GM13976 (cell line): ENCODE results near the gene ZDHHC1.
"Not testable (repeated sequence)": the region's sequence is repeated elsewhere in the genome, so short reads cannot be mapped to it uniquely, and the experiment has no call there.

Source experiments
- DNase-seq: peaks from one replicate; pipeline ENCODE4 v3.0.0; 2012; ENCODE audit warnings: low spot score
- CTCF ChIP-seq: IDR thresholded peaks from 2 replicates; pipeline ENCODE4 v1.5.1; 2012; ENCODE audit warnings: borderline replicate concordance, mild to moderate bottlenecking; ENCODE audit not compliant: insufficient read depth; ENCODE audit errors: extremely low read depth, missing control alignments, control extremely low read depth
- in situ Hi-C: fragments of 300-500 bp; cut with MboI; formaldehyde crosslinking; loops from one replicate; pipeline ENCODE4 v1.12.0; 2022; ENCODE audit warnings: low sequenced_read_pairs, mixed read lengths, inconsistent platforms; ENCODE audit not compliant: unreplicated experiment

ZDHHC1 gene

DNA sequence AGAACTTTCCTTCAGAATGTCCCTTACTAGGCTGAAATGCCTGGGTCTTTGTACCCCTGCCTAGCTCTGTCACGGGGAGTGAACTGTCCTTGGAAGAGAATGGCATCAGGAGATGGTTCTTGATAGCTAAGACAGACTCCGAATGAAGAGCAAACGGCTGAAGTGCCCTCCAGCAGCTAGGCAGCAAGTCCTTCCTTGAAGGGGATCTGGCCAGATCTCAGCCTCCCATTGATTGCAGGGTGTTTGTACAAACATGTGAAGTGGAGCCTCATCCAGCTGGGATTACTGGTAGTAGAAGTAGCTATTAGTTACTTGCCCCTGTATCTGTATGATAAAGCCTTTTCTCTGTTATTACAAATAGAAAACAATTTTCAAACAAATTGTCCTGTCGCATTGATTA, 58.7 kb downstream of the ZDHHC1 start:
- no peak for DNase-seq
- TF ChIP-seq CTCF = no peak
- in situ Hi-C loops = no loop called here

- no peak for TF ChIP-seq CTCF
- no peak for DNase-seq
- in situ Hi-C loops = no loop called here
These were observed 59.9 kb downstream of the ZDHHC1 start for GRCh38 chr16:67356396-67356795.

DNA sequence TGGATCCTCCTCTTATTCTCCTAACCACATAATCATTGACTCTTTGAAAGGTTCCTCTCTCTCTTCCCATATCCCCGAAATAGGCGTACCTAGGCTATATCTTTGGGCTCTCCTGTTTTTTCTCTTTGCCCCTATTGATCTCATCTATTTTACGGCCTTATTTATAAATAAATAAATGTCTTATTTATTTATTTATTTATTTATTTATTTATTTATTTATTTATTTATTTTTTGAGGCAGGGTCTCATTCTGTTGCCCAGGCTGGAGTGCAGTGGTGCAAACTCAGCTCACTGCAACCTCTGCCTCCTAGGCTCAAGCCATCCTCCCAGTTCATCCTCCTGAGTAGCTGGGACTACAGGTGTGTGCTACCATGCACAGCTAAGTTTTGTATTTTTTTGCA, 63.8 kb downstream of the ZDHHC1 start:
- in situ Hi-C loops, DNase-seq: not testable (repeated sequence)

DNA sequence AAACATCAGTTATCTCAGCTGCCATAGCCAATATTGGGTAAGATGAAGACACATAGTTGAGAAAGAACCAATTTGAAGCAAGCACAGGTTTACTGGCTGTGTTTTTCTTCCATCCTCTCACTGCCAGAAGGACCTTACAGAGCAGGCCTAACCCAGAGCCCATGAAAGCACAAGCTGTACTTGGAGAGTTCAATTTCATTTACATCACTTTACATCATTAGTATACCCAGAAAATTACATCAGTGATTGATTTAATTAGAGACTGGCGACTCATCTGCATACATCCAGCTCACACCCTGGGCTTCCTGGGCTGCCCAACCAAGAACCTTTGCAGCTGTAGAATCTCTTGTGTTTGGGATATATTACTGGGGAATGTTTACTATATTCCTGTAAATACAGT, 66.0 kb downstream of the ZDHHC1 start:
- TF ChIP-seq CTCF = no peak
- in situ Hi-C loops = no loop called here
- no peak for DNase-seq

- in situ Hi-C loops = no loop called here
- no peak for TF ChIP-seq CTCF
- DNase-seq = no peak
These were observed 67.1 kb downstream of the ZDHHC1 start for GRCh38 chr16:67349172-67349571.

DNA sequence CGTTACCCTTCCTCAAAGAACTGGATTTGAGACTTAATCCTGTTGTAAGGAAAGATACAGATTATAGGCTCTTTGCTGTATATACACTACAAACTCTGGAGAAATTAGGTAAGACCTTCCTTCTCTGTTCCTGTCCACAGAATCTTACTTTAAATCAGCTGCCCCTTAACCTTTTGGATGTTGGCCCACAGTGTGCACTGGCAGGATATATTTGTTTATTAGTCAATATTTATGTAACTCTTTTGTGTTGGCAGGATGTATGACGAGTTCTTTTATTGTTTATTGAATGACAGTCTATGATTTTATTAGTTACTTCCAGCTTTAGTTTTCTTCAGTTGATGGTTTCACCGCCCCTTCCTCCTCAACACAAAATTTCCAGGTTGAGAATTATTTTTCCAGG, 69.9 kb downstream of the ZDHHC1 start:
- in situ Hi-C loops = no loop called here
- DNase-seq = no peak
- no peak for TF ChIP-seq CTCF

GRCh38 chr16:67345401-67345800, 70.9 kb downstream of the ZDHHC1 start:
- in situ Hi-C loops = no loop called here
- no peak for TF ChIP-seq CTCF

More at GRCh38 chr16:67345401-67345800, 70.9 kb downstream of the ZDHHC1 start:
- no peak for DNase-seq
